Upper lobe of left lung (tissue), 6 donors: ENCODE measurements around the gene YAE1. TPM values are rescaled to one million over a fixed set of nuclear protein-coding genes. Genes with fewer than 3 reads are reported as not detected.

Experiments used
- ATAC-seq, 2 donors: fragments of 200-7000 bp; cut with Tn5 transposase; one replicate each; pipeline ENCODE4 v1.9.1; 2022; ENCODE audit warnings: mild to moderate bottlenecking in 2 of 2, moderate library complexity in 2 of 2; ENCODE audit not compliant: low FRiP score in 2 of 2
- DNase-seq, 2 donors: peaks; one replicate each; pipeline ENCODE4 v3.0.0-alpha.2; 2019 to 2020
- H3K27ac ChIP-seq, 4 donors: fragments of 200-600 bp; sonication (generic); one replicate each; pipeline ENCODE4 v1.5.1; 2016 to 2019
- H3K27me3 ChIP-seq, 4 donors: fragments of 200-600 bp; sonication (generic); one replicate each; pipeline ENCODE4 v1.5.1; 2017 to 2019
- H3K36me3 ChIP-seq, 4 donors: fragments of 200-600 bp; sonication (generic); one replicate each; pipeline ENCODE4 v1.5.1; 2016 to 2019
- H3K4me1 ChIP-seq, 4 donors: fragments of 200-600 bp; sonication (generic); one replicate each; pipeline ENCODE4 v1.5.1; 2018 to 2019
- H3K4me3 ChIP-seq, 4 donors: fragments of 200-600 bp; sonication (generic); one replicate each; pipeline ENCODE4 v1.5.1; 2017 to 2019; ENCODE audit warnings: mild to moderate bottlenecking in 2 of 4, moderate library complexity in 1 of 4
- H3K9me3 ChIP-seq, 4 donors: fragments of 200-600 bp; sonication (generic); one replicate each; pipeline ENCODE4 v1.5.1; 2018 to 2019
- EP300 ChIP-seq, 4 donors: sonication (generic); formaldehyde crosslinking; IDR thresholded peaks; one replicate each; pipeline ENCODE4 v1.5.1; 2017; ENCODE audit warnings: antibody characterized with exemption in 4 of 4, control low read depth in 2 of 4
- POLR2A ChIP-seq, 4 donors: fragments of 450-650 bp; IDR thresholded peaks; one replicate each; pipeline ENCODE4 v1.5.1; 2016 to 2017; ENCODE audit warnings: antibody characterized with exemption in 4 of 4, mild to moderate bottlenecking in 2 of 4
- POLR2AphosphoS5 ChIP-seq, 2 donors: sonication (generic); formaldehyde crosslinking; IDR thresholded peaks; one replicate each; pipeline ENCODE4 v1.5.1; 2017; ENCODE audit warnings: antibody characterized with exemption in 2 of 2
- WGBS, 2 donors: methylation state at CpG; one replicate each; pipeline ENCODE4 v1.1.5; 2017 to 2018; 5-methylcytosine and 5-hydroxymethylcytosine counted together
- total RNA-seq, 6 donors: library from RNA; depleted of rRNA in 4 of 6; stranded (reverse); fragments of >200 nt in 4 of 6; gene quantifications; one replicate each; pipeline versions ENCODE4 v1.1.0 to v1.2.1, GENCODE V29; 2016 to 2021
- TF ChIP-seq, protein P1 (sequence below), 6 experiments: fragments of 450-650 bp in 4 of 6; fragments of 200-600 bp in 2 of 6; sonication (generic) in 2 of 6; IDR thresholded peaks; one replicate each; pipeline ENCODE4 v1.5.1; 2016 to 2019; ENCODE audit warnings: antibody characterized with exemption in 6 of 6
- donor health status: DM: no; HTN: no; CAD: no; lungs with moderate emphysema.
- donor health status: DM: no; HTN: yes; CAD: no; lungs with severe emphysema.

Gene YAE1
- total RNA-seq, 6 donors from 2014 or later = 1.00 to 21.0 (median 13.2) TPM

DNA sequence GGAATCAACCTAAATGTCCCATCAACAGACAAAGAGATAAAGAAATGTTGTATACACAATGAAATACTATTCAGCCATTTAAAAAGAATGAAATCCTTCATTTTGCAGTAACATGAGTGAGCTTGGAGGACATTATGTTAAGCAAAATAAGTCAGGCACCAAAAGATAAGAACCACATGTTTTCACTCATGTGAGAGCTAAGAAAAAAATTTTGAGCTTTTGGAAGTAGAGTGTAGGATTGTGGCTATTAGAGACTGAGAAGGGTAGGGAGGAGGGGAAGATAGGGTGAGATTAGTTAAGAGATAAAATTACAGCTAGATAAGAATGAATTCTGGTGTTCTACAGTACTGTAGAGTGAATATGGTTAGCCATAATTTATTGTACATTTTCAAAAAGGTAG lies 8.3 kb upstream of the YAE1 start:
- H3K4me3 ChIP-seq = no peak overlapping the region
- ATAC-seq = no peak
- H3K4me1 ChIP-seq = no peaks in the 10 kb centered on the region
- no peak overlapping the region for H3K27ac ChIP-seq
- no peaks in the 10 kb centered on the region for H3K27me3 ChIP-seq
- no peaks in the 10 kb centered on the region for H3K36me3 ChIP-seq
- TF ChIP-seq POLR2AphosphoS5 (IDR thresholded peaks at IDR 0.05) (no peak), POLR2A (IDR thresholded peaks at IDR 0.05) (no peak), EP300 (IDR thresholded peaks at IDR 0.05) (no peak)
- DNase-seq = no peak
- no peaks in the 10 kb centered on the region for H3K9me3 ChIP-seq

DNA sequence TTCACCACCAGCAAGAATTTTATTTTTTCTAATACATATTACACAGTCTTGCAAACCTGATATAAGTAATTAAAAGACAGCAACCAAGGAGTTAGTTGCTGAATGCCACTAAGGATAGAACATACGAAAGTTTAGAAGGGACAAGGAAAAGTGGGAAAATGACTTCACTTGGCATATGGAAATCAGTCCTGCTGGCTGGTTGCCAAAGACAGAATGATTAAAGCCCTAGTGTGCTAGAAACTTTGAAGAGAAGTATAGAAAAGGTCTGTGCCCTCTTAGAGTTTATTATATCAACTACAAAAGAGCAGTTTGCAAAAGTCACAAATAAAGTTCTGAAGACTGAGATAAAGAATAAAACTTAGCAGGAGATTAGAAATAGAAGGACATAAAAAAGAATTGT lies 5.8 kb upstream of the YAE1 start:
- Histone ChIP-seq H3K27ac (no peak overlapping the region), H3K27me3 (no peaks in the 10 kb centered on the region), H3K4me3 (no peak overlapping the region), H3K9me3 (no peaks in the 10 kb centered on the region), H3K4me1 (peaks cover 0 to 2% (median 1%) of the 10 kb centered on the region in 4 donors), H3K36me3 (no peaks in the 10 kb centered on the region)
- TF ChIP-seq, protein P1, sequence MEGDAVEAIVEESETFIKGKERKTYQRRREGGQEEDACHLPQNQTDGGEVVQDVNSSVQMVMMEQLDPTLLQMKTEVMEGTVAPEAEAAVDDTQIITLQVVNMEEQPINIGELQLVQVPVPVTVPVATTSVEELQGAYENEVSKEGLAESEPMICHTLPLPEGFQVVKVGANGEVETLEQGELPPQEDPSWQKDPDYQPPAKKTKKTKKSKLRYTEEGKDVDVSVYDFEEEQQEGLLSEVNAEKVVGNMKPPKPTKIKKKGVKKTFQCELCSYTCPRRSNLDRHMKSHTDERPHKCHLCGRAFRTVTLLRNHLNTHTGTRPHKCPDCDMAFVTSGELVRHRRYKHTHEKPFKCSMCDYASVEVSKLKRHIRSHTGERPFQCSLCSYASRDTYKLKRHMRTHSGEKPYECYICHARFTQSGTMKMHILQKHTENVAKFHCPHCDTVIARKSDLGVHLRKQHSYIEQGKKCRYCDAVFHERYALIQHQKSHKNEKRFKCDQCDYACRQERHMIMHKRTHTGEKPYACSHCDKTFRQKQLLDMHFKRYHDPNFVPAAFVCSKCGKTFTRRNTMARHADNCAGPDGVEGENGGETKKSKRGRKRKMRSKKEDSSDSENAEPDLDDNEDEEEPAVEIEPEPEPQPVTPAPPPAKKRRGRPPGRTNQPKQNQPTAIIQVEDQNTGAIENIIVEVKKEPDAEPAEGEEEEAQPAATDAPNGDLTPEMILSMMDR (IDR thresholded peaks at IDR 0.05) = no peak
- no peak for TF ChIP-seq EP300 (IDR thresholded peaks at IDR 0.05)
- TF ChIP-seq POLR2AphosphoS5 (IDR thresholded peaks at IDR 0.05) = no peak
- TF ChIP-seq POLR2A (IDR thresholded peaks at IDR 0.05) = no peak
- DNase-seq (no peak), ATAC-seq (no peak)
- 55 to 61% methylated on average over 1 of the region's 1 CpG for WGBS, 2 donors

DNA sequence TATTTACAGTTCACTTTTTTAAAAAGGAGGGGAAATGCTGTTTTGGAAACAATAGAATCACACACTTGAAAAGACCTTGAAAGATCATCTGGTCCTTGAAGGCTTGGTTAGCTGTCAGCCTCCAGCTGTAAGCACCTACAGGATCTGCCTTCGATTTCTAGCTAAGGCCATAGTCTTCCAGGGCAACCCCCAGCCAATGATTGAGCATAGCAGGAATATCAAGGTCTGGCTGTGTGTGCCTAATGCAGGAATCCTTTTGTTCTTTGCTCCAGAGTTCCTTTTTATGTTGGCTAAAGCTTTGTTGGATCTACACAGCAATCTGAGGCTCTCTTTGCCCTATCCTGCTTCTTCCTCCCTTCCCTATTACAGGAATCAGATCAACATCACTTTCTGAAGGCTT lies 5.2 kb upstream of the YAE1 start:
- no peak for ATAC-seq
- whole genome bisulfite sequencing, 2 donors = 63 to 76% methylated on average over 1 of the region's 1 CpG

DNA sequence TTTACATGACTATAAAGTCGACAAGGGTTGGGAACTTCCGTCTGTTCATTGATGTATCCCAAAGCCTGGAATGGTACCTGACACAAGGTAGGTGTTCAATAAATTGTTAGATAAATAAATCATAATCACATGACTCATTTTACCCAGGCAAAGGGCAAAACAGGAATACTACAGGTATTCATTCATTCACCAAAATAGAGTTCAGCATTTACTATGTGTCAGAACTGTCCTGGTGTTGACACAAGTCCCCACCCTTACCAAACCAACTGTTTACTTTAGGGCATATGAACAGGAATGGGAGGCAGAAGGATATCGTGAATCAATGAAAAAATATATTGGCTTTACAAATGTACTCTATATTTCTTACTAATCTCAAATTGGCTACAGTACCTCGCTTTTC lies 666 bp upstream of the YAE1 start:
- H3K27ac ChIP-seq = peak overlapping the region in 3 of 4 donors; percentile 75 to 86 (median 79)
- no peak for DNase-seq
- peak overlapping the region; percentile 40 to 80 (median 70) for H3K4me3 ChIP-seq
- TF ChIP-seq POLR2AphosphoS5 (IDR thresholded peaks at IDR 0.05) (no peak), POLR2A (IDR thresholded peaks at IDR 0.05) (no peak), EP300 (IDR thresholded peaks at IDR 0.05) (no peak)
- TF ChIP-seq, protein P1 (IDR thresholded peaks at IDR 0.05) = no peak
- H3K9me3 ChIP-seq = no peaks in the 10 kb centered on the region
- H3K4me1 ChIP-seq = peaks cover 7 to 16% (median 13%) of the 10 kb centered on the region in 4 donors
- no peaks in the 10 kb centered on the region for H3K27me3 ChIP-seq
- no peak for ATAC-seq
- peaks cover 0 to 2% (median 0%) of the 10 kb centered on the region in 4 donors for H3K36me3 ChIP-seq
- 52 to 54% methylated on average over 4 of the region's 4 CpGs for WGBS, 2 donors

More for the DNA sequence above, 5.2 kb upstream of the YAE1 start:
- Histone ChIP-seq H3K4me1 (peaks cover 0 to 6% (median 4%) of the 10 kb centered on the region in 4 donors), H3K36me3 (no peaks in the 10 kb centered on the region), H3K9me3 (no peaks in the 10 kb centered on the region), H3K4me3 (no peak overlapping the region), H3K27ac (no peak overlapping the region), H3K27me3 (no peaks in the 10 kb centered on the region)
- no peak for TF ChIP-seq POLR2AphosphoS5 (IDR thresholded peaks at IDR 0.05)
- TF ChIP-seq, protein P1 (IDR thresholded peaks at IDR 0.05) = no peak
- no peak for TF ChIP-seq POLR2A (IDR thresholded peaks at IDR 0.05)
- no peak for TF ChIP-seq EP300 (IDR thresholded peaks at IDR 0.05)
- DNase-seq = no peak

DNA sequence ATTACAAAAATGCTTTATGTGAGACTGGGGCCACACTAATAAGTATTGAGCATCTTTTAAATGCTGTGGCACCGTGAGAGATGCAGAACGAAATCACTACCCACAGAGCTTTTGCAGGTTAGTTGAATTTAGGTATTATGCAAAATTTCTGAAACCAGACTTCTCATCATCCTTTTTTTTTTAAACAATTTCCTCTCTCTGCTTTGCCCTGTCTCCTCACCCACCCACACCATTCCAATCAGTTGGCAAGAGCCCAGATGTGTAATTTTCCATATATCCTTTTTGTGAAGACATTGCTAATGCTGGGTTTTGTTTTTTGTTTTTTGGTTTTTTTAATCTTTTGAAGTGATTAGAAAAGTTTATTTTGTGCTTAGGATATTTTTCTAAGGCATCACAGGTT lies 1.1 kb downstream of the YAE1 start:
- no peak for ATAC-seq
- no peak for DNase-seq
- peak overlapping the region; percentile 46 to 80 (median 70) for H3K4me3 ChIP-seq
- peaks cover 7 to 16% (median 13%) of the 10 kb centered on the region in 4 donors for H3K4me1 ChIP-seq
- H3K27ac ChIP-seq = no peak overlapping the region
- 61% methylated on average over 2 of the region's 2 CpGs for WGBS, 2 donors
- no peaks in the 10 kb centered on the region for H3K27me3 ChIP-seq
- H3K9me3 ChIP-seq = no peaks in the 10 kb centered on the region
- peaks cover 0 to 14% (median 2%) of the 10 kb centered on the region in 4 donors for H3K36me3 ChIP-seq
- TF ChIP-seq, protein P1 (IDR thresholded peaks at IDR 0.05) = no peak
- TF ChIP-seq POLR2AphosphoS5 (IDR thresholded peaks at IDR 0.05) (no peak), EP300 (IDR thresholded peaks at IDR 0.05) (no peak), POLR2A (IDR thresholded peaks at IDR 0.05) (no peak)
